Measurements from ENCODE around the gene TRIM2.

- no peak for TF ChIP-seq CTCF (IDR thresholded peaks at IDR 0.05)
- no peak for TF ChIP-seq POLR2A (IDR thresholded peaks at IDR 0.05)
Measured at GRCh38 chr4:153281476-153281875, 77.2 kb downstream of the TRIM2 start.

Data from lower leg skin (tissue), 3 donors.